Tibial artery (tissue), 4 donors: Measurements from ENCODE around the gene NOXA1.
"Not testable (repeated sequence)": the region's sequence is repeated elsewhere in the genome, so short reads cannot be mapped to it uniquely, and the experiment has no call there.

Experiments used
- DNase-seq, 2 donors: peaks; one replicate each; pipeline ENCODE4 v3.0.0-alpha.2; 2019
- H3K27ac ChIP-seq, 2 donors: fragments of 200-600 bp; sonication (generic) in 1 of 2; 1 replicate in 1 of 2; 2 replicates in 1 of 2; pipeline ENCODE4 v1.5.1; 2018 to 2019; ENCODE audit warnings: mild to moderate bottlenecking in 1 of 2
- H3K27me3 ChIP-seq, 2 donors: fragments of 200-600 bp; sonication (generic) in 1 of 2; one replicate each; pipeline versions ENCODE4 v1.5.1 to v1.6.0; 2016 to 2019
- H3K36me3 ChIP-seq, 3 donors: fragments of 200-600 bp; sonication (generic) in 2 of 3; one replicate each; pipeline ENCODE4 v1.5.1; 2016 to 2019; ENCODE audit warnings: mild to moderate bottlenecking in 2 of 3
- H3K4me1 ChIP-seq, 4 donors: fragments of 200-600 bp; sonication (generic) in 2 of 4; 1 replicate in 3 of 4; 2 replicates in 1 of 4; pipeline ENCODE4 v1.5.1; 2016 to 2019
- H3K4me3 ChIP-seq, 2 donors: fragments of 200-600 bp; sonication (generic) in 1 of 2; 1 replicate in 1 of 2; 2 replicates in 1 of 2; pipeline ENCODE4 v1.5.1; 2018 to 2019; ENCODE audit warnings: mild to moderate bottlenecking in 2 of 2
- H3K9me3 ChIP-seq, 3 donors: fragments of 200-600 bp; sonication (generic) in 1 of 3; one replicate each; pipeline ENCODE4 v1.5.1; 2016 to 2019
- intact Hi-C: fragments of 100-400 bp; cut with DNase I; formaldehyde crosslinking; loops from one replicate; pipeline ENCODE4 v1.15.0; 2023; ENCODE audit warnings: low total_unique reads
- TF ChIP-seq, protein P1 (sequence below), 2 experiments: fragments of 200-600 bp in 1 of 2; fragments of 450-650 bp in 1 of 2; IDR thresholded peaks; one replicate each; pipeline ENCODE4 v1.5.1; 2017 to 2019; ENCODE audit warnings: antibody characterized with exemption in 2 of 2, mild to moderate bottlenecking in 1 of 2, moderate library complexity in 1 of 2

NOXA1 gene

DNA sequence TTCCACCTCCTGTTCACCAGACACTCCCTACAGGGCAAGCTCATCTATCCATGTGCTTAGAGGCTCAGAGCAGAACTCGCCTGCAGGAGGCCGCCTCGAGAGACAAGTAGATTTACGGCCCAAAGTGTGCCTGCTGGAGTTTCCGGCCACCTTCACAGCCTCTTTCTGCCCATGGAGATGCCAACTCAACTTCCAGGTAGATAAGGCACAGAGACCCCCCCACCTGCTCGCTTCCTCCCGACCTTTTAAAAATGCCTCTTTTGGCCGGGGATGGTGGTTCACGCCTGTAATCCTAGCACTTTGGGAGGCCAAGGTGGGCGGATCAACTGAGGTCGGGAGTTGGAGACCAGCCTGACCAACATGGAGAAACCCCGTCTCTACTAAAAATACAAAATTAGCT is 46.8 kb upstream of the NOXA1 start:
- no peak overlapping the region for H3K27ac ChIP-seq
- intact Hi-C loops = no loop called here
- H3K4me3 ChIP-seq = no peak overlapping the region
- peaks cover 0 to 46% (median 15%) of the 10 kb centered on the region in 3 donors for H3K36me3 ChIP-seq
- H3K4me1 ChIP-seq = no peaks in the 10 kb centered on the region
- DNase-seq = no peak
- H3K9me3 ChIP-seq = no peaks in the 10 kb centered on the region
- TF ChIP-seq, protein P1, sequence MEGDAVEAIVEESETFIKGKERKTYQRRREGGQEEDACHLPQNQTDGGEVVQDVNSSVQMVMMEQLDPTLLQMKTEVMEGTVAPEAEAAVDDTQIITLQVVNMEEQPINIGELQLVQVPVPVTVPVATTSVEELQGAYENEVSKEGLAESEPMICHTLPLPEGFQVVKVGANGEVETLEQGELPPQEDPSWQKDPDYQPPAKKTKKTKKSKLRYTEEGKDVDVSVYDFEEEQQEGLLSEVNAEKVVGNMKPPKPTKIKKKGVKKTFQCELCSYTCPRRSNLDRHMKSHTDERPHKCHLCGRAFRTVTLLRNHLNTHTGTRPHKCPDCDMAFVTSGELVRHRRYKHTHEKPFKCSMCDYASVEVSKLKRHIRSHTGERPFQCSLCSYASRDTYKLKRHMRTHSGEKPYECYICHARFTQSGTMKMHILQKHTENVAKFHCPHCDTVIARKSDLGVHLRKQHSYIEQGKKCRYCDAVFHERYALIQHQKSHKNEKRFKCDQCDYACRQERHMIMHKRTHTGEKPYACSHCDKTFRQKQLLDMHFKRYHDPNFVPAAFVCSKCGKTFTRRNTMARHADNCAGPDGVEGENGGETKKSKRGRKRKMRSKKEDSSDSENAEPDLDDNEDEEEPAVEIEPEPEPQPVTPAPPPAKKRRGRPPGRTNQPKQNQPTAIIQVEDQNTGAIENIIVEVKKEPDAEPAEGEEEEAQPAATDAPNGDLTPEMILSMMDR (IDR thresholded peaks at IDR 0.05) = no peak
- H3K27me3 ChIP-seq = no peaks in the 10 kb centered on the region

DNA sequence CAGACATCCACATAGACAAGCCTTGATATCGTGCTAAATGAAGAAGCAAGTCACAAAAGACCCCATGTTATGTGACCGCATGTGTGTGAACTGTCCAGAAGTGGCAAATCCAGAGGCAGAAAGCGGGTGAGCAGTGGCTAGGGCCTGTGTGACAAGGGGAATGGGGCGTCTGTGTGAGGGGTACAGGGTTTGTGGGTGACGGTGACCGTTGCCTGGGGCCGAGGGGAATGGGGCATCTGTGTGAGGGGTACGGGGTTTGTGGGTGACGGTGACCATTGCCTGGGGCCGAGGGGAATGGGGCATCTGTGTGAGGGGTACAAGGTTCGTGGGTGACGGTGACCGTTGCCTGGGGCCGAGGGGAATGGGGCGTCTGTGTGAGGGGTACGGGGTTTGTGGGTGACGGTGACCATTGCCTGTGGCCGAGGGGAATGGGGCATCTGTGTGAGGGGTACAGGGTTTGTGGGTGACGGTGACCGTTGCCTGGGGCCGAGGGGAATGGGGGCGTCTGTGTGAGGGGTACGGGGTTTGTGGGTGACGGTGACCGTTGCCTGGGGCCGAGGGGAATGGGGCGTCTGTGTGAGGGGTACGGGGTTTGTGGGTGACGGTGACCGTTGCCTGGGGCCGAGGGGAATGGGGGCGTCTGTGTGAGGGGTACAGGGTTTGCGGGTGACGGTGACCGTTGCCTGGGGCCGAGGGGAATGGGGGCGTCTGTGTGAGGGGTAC is 44.3 kb upstream of the NOXA1 start:
- intact Hi-C loops, H3K4me1 ChIP-seq, H3K9me3 ChIP-seq, H3K27me3 ChIP-seq, H3K27ac ChIP-seq, H3K4me3 ChIP-seq, DNase-seq: not testable (repeated sequence)
- peaks cover 0 to 34% (median 5%) of the 10 kb centered on the region in 3 donors for H3K36me3 ChIP-seq

DNA sequence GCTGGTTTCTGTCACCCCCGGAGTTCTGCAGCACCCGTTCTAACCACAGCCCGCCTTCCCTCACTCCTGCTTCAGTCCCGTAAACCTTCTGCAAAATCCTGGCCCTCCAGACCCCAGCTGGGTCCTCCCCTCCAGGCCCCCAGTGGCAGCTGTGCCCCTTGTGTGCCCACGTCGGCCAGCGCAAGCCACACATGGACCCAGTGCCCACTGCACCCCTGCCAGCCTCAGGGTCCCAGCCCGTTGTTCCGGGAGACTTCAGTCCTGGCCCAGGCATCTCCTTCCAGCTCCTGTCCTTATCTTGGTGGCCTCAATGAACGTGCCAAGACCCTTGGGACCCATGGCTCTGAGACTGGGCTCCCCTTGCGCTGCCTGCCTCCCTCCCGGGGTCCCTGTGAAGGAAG is 43.4 kb upstream of the NOXA1 start:
- DNase-seq = no peak
- intact Hi-C loops = no loop called here
- TF ChIP-seq, protein P1 (IDR thresholded peaks at IDR 0.05) = no peak

DNA sequence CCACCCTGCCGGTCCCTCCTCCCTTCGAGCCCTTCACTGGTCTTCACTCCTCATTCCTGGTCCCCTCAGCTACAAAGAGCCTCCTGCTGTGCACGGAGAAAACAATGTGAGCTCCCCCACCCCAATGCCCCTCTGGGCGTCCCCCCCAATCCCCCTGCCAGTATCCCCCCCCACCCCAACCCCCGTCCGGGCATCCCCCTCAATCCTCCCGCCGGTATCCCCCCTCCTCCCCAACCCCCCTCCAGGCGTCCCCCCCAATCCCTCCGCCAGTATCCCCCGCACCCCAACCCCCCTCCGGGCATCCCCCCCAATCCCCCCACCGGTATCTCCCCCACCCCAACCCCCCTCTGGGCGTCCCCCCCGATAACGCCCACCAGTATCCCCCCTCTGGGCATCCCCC is 43.0 kb upstream of the NOXA1 start:
- TF ChIP-seq, protein P1 (IDR thresholded peaks at IDR 0.05) = no peak
- Histone ChIP-seq H3K27me3 (no peaks in the 10 kb centered on the region), H3K4me1 (no peaks in the 10 kb centered on the region), H3K4me3 (no peak overlapping the region), H3K27ac (no peak overlapping the region), H3K36me3 (peaks cover 0 to 34% (median 8%) of the 10 kb centered on the region in 3 donors), H3K9me3 (no peaks in the 10 kb centered on the region)
- no peak for DNase-seq
- intact Hi-C loops = no loop called here

More for the DNA sequence above, 43.4 kb upstream of the NOXA1 start:
- Histone ChIP-seq H3K4me3 (no peak overlapping the region), H3K9me3 (no peaks in the 10 kb centered on the region), H3K27ac (no peak overlapping the region), H3K4me1 (no peaks in the 10 kb centered on the region), H3K27me3 (no peaks in the 10 kb centered on the region), H3K36me3 (peaks cover 0 to 29% (median 5%) of the 10 kb centered on the region in 3 donors)

DNA sequence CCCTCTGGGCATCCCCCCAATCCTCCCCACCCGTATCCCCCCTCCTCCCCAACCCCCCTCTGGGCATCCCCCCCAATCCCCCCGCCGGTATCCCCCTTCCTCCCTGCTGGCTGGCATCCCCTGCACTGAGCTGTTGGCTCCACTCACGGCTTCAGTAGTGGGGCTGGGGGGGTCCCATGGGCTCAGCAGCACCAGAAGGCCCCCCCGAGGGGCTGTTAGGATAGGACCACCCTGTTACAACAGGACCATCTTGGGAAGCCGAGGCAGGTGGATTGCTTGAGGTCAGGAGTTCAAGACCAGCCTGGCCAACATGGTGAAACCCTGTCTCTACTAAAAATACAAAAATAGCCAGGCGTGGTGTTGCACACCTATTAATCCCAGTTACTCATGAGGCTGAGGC is 42.6 kb upstream of the NOXA1 start:
- Histone ChIP-seq H3K4me1 (no peaks in the 10 kb centered on the region), H3K27ac (no peak overlapping the region), H3K27me3 (no peaks in the 10 kb centered on the region), H3K36me3 (peaks cover 0 to 37% (median 12%) of the 10 kb centered on the region in 3 donors), H3K9me3 (no peaks in the 10 kb centered on the region), H3K4me3 (no peak overlapping the region)
- DNase-seq = no peak
- intact Hi-C loops = no loop called here
- TF ChIP-seq, protein P1 (IDR thresholded peaks at IDR 0.05) = no peak

DNA sequence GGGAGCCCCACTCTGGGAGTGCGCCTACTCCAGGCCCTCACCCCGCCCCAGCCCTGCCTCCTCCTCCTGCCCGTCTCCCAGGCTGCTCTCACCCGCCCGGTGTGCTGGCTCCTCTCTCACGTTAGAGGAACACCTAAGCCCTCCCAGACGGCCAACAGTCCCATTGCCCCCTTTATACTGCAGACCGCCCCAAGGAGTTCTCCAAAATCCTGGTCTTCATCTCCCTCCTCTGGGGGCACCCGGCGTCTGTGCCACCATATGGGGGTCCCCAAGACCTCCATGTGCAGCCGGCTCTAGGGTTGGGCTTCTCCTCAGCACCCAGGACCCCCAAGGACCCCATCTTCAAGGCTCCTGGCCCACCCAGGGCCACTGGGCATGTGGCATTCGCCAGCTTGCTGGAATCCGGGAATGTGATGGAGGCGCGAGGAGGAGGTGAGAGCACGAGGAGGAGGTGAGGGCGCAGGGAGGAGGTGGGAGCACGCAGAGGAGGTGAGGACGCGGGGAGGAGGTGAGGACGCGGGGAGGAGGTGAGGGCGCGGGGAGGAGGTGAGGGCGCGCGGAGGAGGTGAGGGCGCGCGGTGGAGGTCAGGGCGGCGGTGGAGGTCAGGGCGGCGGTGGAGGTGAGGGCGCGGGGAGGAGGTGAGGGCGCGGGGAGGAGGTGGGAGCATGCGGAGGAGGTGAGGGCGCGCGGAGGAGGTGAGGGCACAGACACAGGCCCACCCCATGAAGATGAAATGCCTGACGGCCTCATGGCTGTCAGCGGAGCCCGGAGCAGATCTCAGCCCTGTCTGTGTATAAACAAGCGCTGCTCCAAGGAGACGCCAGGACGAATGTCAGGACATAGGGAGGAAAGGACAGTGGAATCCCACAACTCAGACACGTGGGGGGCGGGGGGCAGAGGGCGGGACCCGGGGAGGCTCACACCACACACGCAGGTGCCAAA is 41.4 kb upstream of the NOXA1 start:
- Histone ChIP-seq H3K27me3 (no peaks in the 10 kb centered on the region), H3K4me3 (no peak overlapping the region), H3K36me3 (peaks cover 0 to 37% (median 12%) of the 10 kb centered on the region in 3 donors), H3K9me3 (no peaks in the 10 kb centered on the region), H3K4me1 (no peaks in the 10 kb centered on the region), H3K27ac (no peak overlapping the region)
- TF ChIP-seq, protein P1 (IDR thresholded peaks at IDR 0.05) = no peak
- intact Hi-C loops = no loop called here
- no peak for DNase-seq
